HUES6 (cell line): Measurements from ENCODE around the gene MDGA2.
A peak's percentile ranks its signal among the peaks of the same experiment; 100 is the strongest.

Experiments used
- H3K27ac ChIP-seq: 2 replicates; pipeline ENCODE4 v1.7.0; 2013; ENCODE audit warnings: low read depth, mild to moderate bottlenecking, low read length, inconsistent platforms
- H3K27me3 ChIP-seq: 2 replicates; pipeline ENCODE4 v1.6.1; 2013; ENCODE audit warnings: low read length; ENCODE audit not compliant: control insufficient read depth, insufficient read depth
- H3K36me3 ChIP-seq: 2 replicates; pipeline ENCODE4 v1.6.1; 2013; ENCODE audit warnings: low read length; ENCODE audit not compliant: control insufficient read depth, insufficient read depth
- H3K4me1 ChIP-seq: 2 replicates; pipeline ENCODE4 v1.6.1; 2013; ENCODE audit warnings: low read length; ENCODE audit not compliant: control insufficient read depth, insufficient read depth
- H3K4me3 ChIP-seq: 2 replicates; pipeline ENCODE4 v1.5.1; 2013; ENCODE audit warnings: low read depth, low read length
- H3K9ac ChIP-seq: one replicate; pipeline ENCODE4 v1.6.1; 2013; ENCODE audit warnings: mild to moderate bottlenecking, low read length
- H3K9me3 ChIP-seq: 2 replicates; pipeline ENCODE4 v1.6.1; 2013; ENCODE audit warnings: low read depth, low read length; ENCODE audit not compliant: control insufficient read depth, insufficient read depth

The MDGA2 gene

GRCh38 chr14:46885566-46885965, 789.8 kb downstream of the MDGA2 start:
- Histone ChIP-seq H3K9ac (no peak overlapping the region), H3K36me3 (no peaks in the 10 kb centered on the region), H3K4me1 (no peaks in the 10 kb centered on the region), H3K4me3 (no peak overlapping the region), H3K27ac (no peak overlapping the region), H3K27me3 (no peaks in the 10 kb centered on the region), H3K9me3 (no peaks in the 10 kb centered on the region)

- Histone ChIP-seq H3K36me3 (no peaks in the 10 kb centered on the region), H3K4me1 (no peaks in the 10 kb centered on the region), H3K9me3 (no peaks in the 10 kb centered on the region), H3K4me3 (no peak overlapping the region), H3K27me3 (no peaks in the 10 kb centered on the region), H3K27ac (no peak overlapping the region), H3K9ac (no peak overlapping the region)
Measured at GRCh38 chr14:46861753-46862152, 813.7 kb downstream of the MDGA2 start.

GRCh38 chr14:46840944-46841720, 834.3 kb downstream of the MDGA2 start:
- Histone ChIP-seq H3K9ac (no peak overlapping the region), H3K9me3 (no peaks in the 10 kb centered on the region), H3K4me1 (no peaks in the 10 kb centered on the region), H3K36me3 (no peaks in the 10 kb centered on the region), H3K27ac (no peak overlapping the region), H3K4me3 (no peak overlapping the region), H3K27me3 (no peaks in the 10 kb centered on the region)

GRCh38 chr14:46820291-46820690, 855.1 kb downstream of the MDGA2 start:
- Histone ChIP-seq H3K4me1 (peaks cover 20% of the 10 kb centered on the region), H3K4me3 (peak overlapping the region; percentile 43; the same call in 1 of the 2 replicates), H3K9me3 (no peaks in the 10 kb centered on the region), H3K36me3 (no peaks in the 10 kb centered on the region), H3K9ac (no peak overlapping the region), H3K27ac (no peak overlapping the region), H3K27me3 (peaks cover 13% of the 10 kb centered on the region; the same call in 1 of the 2 replicates)

- peaks cover 20% of the 10 kb centered on the region for H3K4me1 ChIP-seq
- no peak overlapping the region for H3K4me3 ChIP-seq
- no peak overlapping the region for H3K27ac ChIP-seq
- no peak overlapping the region for H3K9ac ChIP-seq
- H3K36me3 ChIP-seq = no peaks in the 10 kb centered on the region
- H3K9me3 ChIP-seq = no peaks in the 10 kb centered on the region
- H3K27me3 ChIP-seq = peaks cover 13% of the 10 kb centered on the region; the same call in 1 of the 2 replicates
Measured at GRCh38 chr14:46819117-46819516, 856.3 kb downstream of the MDGA2 start.

GRCh38 chr14:46818147-46818546, 857.3 kb downstream of the MDGA2 start:
- H3K9ac ChIP-seq = no peak overlapping the region
- H3K27ac ChIP-seq = no peak overlapping the region
- no peaks in the 10 kb centered on the region for H3K36me3 ChIP-seq
- peaks cover 20% of the 10 kb centered on the region for H3K4me1 ChIP-seq
- H3K4me3 ChIP-seq = no peak overlapping the region
- H3K27me3 ChIP-seq = peaks cover 13% of the 10 kb centered on the region; the same call in 1 of the 2 replicates
- H3K9me3 ChIP-seq = no peaks in the 10 kb centered on the region

- Histone ChIP-seq H3K9me3 (no peaks in the 10 kb centered on the region), H3K36me3 (no peaks in the 10 kb centered on the region), H3K9ac (no peak overlapping the region), H3K27ac (no peak overlapping the region), H3K27me3 (no peaks in the 10 kb centered on the region), H3K4me1 (no peaks in the 10 kb centered on the region), H3K4me3 (no peak overlapping the region)
Measured at GRCh38 chr14:46793144-46793543, 882.3 kb downstream of the MDGA2 start.
